ENCODE data around the gene INHBA. TPM values are rescaled to one million over a fixed set of nuclear protein-coding genes. Genes with fewer than 3 reads are reported as not detected.

INHBA gene
- total and polyA plus RNA-seq, 5 experiments from 2014 or later = not detected

DNA sequence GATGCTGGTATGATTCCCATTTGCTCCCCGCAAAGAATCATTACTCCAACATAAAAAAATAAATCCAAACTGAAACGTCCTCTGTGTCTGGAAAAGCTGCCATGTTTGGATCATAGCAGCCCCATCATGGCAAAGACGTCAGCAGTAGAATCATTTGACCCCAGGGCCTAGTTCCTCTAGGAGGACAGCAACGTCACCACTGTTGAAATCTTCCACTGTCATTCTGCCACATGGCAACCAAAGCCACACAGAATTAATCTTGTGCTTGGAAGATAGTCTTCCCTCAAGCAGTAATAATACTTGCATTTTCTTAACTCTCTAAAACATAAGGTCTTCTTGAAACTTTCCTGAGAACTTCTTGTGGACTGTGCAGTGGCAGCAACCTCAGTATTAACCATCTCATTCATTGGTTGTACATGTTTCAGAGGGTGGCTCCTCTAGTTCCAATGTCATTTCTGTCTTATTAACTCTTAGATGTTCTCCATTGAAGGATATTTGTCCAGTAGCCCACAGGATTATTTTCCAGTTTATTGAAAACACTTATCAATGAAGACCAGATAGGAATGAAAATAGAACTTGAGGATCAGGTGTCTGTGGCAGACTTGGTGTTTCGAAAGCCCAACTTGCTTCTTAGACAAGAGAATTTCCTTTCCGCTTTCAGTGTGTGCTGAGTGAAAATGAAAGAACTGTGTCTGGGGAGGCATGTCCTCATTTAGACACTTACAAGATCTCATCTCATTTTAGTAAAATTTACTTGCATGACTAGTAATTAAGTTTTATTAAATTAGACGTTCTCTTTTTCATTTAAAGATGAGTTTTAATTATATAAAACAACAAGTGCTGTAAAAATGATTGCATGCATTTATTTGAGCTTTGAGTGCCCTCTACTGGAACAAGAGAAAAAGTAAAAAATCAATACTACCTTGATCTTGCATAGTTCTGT lies 28.9 kb upstream of the INHBA start:
- Mint-ChIP-seq H3K9me3 (peaks cover 0 to 3% (median 2%) of the 10 kb centered on the region in 9 donors), H3K36me3 (peaks cover 0 to 3% (median 0%) of the 10 kb centered on the region in 3 donors), H3K27ac (no peak overlapping the region), H3K4me3 (no peak overlapping the region), H3K27me3 (peaks cover 5 to 28% (median 11%) of the 10 kb centered on the region in 5 donors), H3K4me1 (peaks cover 0 to 6% (median 3%) of the 10 kb centered on the region in 4 donors)
- POLR2A ChIA-PET = no interaction called here
- no peak for ATAC-seq
- DNase-seq = no peak

DNA sequence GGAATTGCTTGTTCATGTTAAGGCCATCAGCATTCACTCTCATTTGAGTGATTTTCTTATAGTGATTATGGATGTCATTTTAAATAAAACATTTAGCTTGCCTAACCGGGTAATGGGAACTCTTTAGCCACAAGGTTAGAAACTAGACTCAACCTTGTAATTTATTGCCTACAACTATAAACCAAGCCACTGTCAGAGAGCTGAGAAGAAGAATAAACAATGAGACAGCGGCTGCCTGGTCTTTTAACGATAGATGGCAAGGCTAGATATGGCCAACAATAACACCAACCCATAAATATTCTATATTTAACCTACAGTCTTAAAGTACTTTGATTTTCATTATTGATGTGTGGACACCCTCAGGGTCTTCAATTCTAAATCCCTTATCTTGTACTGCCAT lies 27.8 kb upstream of the INHBA start:
- Mint-ChIP-seq H3K4me3 (no peak overlapping the region), H3K4me1 (peaks cover 0 to 6% (median 3%) of the 10 kb centered on the region in 4 donors)
- DNase-seq = no peak

DNA sequence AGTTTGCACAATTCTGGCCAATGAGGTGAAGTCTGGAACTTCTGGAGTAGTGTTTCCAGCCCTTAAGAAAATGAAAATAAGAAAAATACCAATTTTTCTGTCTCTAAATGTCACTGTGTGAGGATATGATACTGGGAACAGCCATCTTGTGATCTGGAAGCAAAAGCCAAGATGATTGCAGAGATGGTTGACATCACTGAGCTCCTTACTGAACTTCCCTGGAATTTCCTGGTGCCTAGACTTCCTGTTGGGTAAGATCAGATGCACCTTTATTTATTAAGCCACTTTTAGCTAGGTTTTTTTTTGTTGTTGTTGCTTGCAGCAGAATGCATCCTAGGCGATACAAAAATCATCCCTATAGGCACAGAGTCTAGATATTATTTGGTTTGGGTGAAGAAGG lies 27.3 kb upstream of the INHBA start:
- POLR2A ChIA-PET = no interaction called here
- Mint-ChIP-seq H3K27ac (no peak overlapping the region), H3K27me3 (peaks cover 5 to 18% (median 8%) of the 10 kb centered on the region in 5 donors), H3K9me3 (peaks cover 0 to 3% (median 2%) of the 10 kb centered on the region in 9 donors), H3K4me3 (no peak overlapping the region), H3K4me1 (peaks cover 0 to 6% (median 3%) of the 10 kb centered on the region in 4 donors), H3K36me3 (no peaks in the 10 kb centered on the region)
- ATAC-seq (no peak), DNase-seq (no peak)

More for the DNA sequence above, 27.8 kb upstream of the INHBA start:
- H3K9me3 Mint-ChIP-seq = peaks cover 0 to 3% (median 2%) of the 10 kb centered on the region in 9 donors
- POLR2A ChIA-PET = no interaction called here
- no peak overlapping the region for H3K27ac Mint-ChIP-seq
- peaks cover 5 to 20% (median 9%) of the 10 kb centered on the region in 5 donors for H3K27me3 Mint-ChIP-seq
- H3K36me3 Mint-ChIP-seq = no peaks in the 10 kb centered on the region
- ATAC-seq = no peak

DNA sequence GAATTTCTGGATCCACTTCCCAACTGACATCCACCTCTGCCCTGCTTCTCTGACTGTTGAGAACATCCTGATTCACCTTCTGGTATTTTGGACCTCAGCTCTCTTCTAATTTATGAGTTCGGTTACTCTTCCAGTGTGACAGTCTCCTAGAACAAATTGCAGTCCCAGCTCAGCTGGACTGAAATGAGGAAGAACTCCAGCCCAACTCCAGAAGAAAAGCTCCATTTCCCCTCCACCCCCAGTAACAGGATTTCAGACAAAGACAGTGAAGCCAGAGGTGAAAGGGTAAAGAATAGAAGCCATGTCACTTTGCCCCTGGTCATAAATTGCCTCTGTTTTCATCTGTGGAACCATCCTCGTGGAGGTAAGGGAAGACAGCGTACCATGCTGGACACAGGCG lies 26.2 kb upstream of the INHBA start:
- H3K36me3 Mint-ChIP-seq = no peaks in the 10 kb centered on the region
- ATAC-seq (no peak), DNase-seq (no peak)
- peaks cover 6 to 23% (median 12%) of the 10 kb centered on the region in 5 donors for H3K27me3 Mint-ChIP-seq
- H3K4me3 Mint-ChIP-seq = no peak overlapping the region
- H3K27ac Mint-ChIP-seq = no peak overlapping the region
- peaks cover 0 to 6% (median 3%) of the 10 kb centered on the region in 4 donors for H3K4me1 Mint-ChIP-seq
- POLR2A ChIA-PET = no interaction called here
- peaks cover 0 to 3% (median 2%) of the 10 kb centered on the region in 9 donors for H3K9me3 Mint-ChIP-seq

DNA sequence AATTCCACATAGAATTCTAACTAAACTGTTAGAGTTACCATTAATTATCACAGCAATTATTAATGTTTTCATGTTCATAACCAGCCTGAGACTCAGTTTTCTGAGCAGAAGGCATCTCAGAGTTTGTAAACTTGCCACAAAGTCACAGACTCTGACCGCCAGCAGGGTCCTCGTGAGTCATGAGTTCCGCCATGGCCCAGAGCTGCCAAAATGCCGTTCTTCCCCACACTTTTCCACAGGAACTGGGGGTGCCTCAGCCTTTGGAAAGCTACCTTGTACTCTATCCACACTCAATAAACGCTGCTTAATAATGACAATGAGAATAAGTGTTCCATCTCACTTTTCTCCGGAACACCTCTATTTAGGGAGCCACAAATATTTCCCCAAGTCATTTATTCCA lies 22.1 kb upstream of the INHBA start:
- POLR2A ChIA-PET = no interaction called here
- H3K36me3 Mint-ChIP-seq = no peaks in the 10 kb centered on the region
- ATAC-seq = no peak
- DNase-seq = no peak
- peaks cover 0 to 3% (median 2%) of the 10 kb centered on the region in 9 donors for H3K9me3 Mint-ChIP-seq
- H3K27me3 Mint-ChIP-seq = peaks cover 4 to 21% (median 9%) of the 10 kb centered on the region in 5 donors
- H3K4me1 Mint-ChIP-seq = no peaks in the 10 kb centered on the region
- no peak overlapping the region for H3K4me3 Mint-ChIP-seq
- no peak overlapping the region for H3K27ac Mint-ChIP-seq

DNA sequence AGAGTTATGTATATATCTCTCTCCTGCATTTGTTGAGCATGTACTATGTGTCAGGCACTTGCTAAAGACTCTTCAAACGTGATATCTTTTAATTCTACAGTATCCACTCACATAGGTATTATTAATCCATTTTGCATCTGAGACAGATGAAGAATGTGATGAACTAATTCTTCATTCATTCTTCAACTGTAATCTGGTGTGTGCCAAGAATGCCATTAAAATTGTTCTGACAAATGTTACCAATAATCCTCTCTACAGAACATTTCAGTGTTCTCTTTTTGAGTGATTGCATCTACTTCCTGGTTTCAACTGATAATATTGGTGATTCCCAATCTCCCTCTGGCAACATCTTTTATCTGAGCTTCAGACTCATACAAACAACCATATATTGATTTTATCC lies 18.0 kb upstream of the INHBA start:
- no peaks in the 10 kb centered on the region for H3K9me3 Mint-ChIP-seq
- H3K27ac Mint-ChIP-seq = no peak overlapping the region
- no peaks in the 10 kb centered on the region for H3K36me3 Mint-ChIP-seq
- DNase-seq = no peak
- peaks cover 4 to 21% (median 6%) of the 10 kb centered on the region in 5 donors for H3K27me3 Mint-ChIP-seq
- H3K4me1 Mint-ChIP-seq = no peaks in the 10 kb centered on the region
- POLR2A ChIA-PET = no interaction called here
- ATAC-seq = no peak
- H3K4me3 Mint-ChIP-seq = no peak overlapping the region

DNA sequence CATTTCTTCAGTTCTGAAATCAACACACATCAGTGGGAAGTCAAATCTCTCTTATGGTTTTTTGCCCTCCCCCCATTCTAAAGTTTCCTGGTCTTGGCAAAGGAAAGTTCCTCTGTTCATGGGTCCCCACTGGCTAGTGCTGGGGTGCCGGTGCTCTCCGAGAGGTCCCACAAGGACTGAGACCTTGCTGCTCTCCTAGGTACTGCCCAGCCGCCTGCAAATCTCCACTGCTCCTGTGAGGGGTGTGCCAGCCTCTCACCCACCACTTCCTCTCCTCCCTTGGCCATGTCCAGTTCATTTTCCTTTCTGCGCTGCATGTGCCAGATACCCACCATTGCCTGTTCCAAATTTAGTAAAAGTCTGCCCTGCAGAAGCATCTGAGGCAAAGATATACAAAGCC lies 17.2 kb upstream of the INHBA start:
- Mint-ChIP-seq H3K4me3 (no peak overlapping the region), H3K4me1 (no peaks in the 10 kb centered on the region), H3K27ac (no peak overlapping the region), H3K36me3 (no peaks in the 10 kb centered on the region), H3K27me3 (peaks cover 4 to 20% (median 8%) of the 10 kb centered on the region in 5 donors), H3K9me3 (peaks cover 0 to 1% (median 0%) of the 10 kb centered on the region in 9 donors)
- no peak for DNase-seq
- no peak for ATAC-seq
- POLR2A ChIA-PET = no interaction called here

DNA sequence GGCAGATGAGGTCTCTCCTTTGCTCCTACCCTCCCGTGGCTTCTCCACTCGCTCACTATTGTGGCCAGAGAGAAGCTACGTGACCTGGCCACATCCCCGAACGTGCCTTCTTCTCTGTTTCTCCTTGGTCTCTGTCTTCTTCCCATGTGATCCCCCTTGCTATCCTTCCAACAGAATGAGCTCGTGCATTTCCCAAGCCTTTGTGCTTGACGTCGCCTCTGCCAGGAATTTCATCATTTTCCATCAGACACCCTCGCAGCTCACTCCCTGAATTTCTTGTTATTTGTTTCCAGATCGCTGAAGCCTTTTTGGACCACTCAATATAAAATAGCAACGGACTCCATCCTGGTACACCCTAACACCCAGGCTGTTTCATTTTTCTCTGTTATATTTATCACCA lies 13.8 kb upstream of the INHBA start:
- Mint-ChIP-seq H3K4me1 (no peaks in the 10 kb centered on the region), H3K27ac (no peak overlapping the region), H3K36me3 (no peaks in the 10 kb centered on the region), H3K4me3 (no peak overlapping the region), H3K27me3 (peaks cover 0 to 8% (median 2%) of the 10 kb centered on the region in 5 donors), H3K9me3 (peaks cover 0 to 3% (median 0%) of the 10 kb centered on the region in 9 donors)
- DNase-seq = no peak
- POLR2A ChIA-PET = no interaction called here
- no peak for ATAC-seq

DNA sequence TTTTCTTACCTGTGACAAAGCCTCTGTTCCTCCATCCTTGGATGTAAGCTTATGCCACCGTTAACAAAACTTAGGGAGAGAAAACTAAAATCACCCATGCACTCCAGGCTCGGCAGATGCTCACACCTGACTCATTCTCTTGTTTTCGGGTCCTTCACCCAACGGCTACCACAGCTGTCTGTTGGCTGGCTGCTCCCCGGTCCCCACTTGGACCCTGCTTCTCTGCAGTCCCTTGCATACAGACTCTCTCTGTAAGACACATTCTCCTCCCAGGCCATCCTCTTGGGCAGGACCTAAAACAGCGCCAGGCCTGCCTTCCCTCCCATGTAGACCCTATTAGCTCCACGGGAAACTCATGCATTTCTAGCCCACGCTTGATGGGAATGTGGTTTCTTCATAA lies 12.1 kb upstream of the INHBA start:
- H3K36me3 Mint-ChIP-seq = no peaks in the 10 kb centered on the region
- no peak overlapping the region for H3K4me3 Mint-ChIP-seq
- peaks cover 0 to 3% (median 0%) of the 10 kb centered on the region in 9 donors for H3K9me3 Mint-ChIP-seq
- POLR2A ChIA-PET = no interaction called here
- no peak overlapping the region for H3K27ac Mint-ChIP-seq
- H3K27me3 Mint-ChIP-seq = peaks cover 0 to 10% (median 4%) of the 10 kb centered on the region in 5 donors
- no peaks in the 10 kb centered on the region for H3K4me1 Mint-ChIP-seq
- ATAC-seq = no peak
- no peak for DNase-seq

DNA sequence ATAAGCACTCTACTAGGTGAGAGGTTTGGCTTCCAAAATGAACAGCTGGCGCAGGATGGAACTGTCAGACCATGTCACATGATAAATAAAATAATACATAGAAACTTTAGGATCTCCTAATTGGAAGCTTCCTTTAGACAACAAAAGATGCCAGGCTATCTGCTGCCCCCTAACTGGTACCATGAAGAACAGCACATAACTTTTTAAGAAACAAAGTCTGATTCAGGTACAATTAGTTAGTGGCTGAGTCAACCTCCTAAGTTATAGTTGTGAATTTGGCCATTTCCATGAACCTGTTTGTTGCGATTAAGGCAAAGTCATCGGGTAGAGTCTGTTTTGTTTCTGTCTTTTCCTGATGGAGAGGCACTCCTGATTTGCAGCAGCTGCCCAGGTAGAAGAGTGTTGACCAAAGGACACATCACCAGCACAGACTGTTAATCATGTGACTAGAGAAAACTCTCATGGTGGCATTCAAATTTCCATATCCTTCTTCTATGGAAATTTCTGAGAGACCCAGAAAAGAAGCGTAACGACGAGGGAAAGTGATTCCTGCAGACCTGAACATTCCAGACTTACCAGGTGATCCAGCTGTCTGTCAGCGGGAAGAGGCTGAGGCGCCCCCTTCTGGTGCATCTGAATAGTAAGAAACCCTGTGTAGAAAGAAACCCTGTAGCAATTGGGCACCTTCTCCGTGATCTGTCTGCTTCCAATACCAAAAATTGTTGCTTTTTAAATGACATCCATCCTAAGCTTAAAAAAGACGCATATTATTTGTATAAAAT lies 8.6 kb upstream of the INHBA start:
- Mint-ChIP-seq H3K27ac (no peak overlapping the region), H3K27me3 (peaks cover 14 to 46% (median 19%) of the 10 kb centered on the region in 5 donors), H3K4me3 (no peak overlapping the region), H3K9me3 (peaks cover 0 to 3% (median 0%) of the 10 kb centered on the region in 9 donors), H3K36me3 (peaks cover 0 to 8% (median 0%) of the 10 kb centered on the region in 3 donors), H3K4me1 (peaks cover 0 to 2% (median under 1%) of the 10 kb centered on the region in 4 donors)
- DNase-seq (no peak), ATAC-seq (no peak)
- POLR2A ChIA-PET = no interaction called here

DNA sequence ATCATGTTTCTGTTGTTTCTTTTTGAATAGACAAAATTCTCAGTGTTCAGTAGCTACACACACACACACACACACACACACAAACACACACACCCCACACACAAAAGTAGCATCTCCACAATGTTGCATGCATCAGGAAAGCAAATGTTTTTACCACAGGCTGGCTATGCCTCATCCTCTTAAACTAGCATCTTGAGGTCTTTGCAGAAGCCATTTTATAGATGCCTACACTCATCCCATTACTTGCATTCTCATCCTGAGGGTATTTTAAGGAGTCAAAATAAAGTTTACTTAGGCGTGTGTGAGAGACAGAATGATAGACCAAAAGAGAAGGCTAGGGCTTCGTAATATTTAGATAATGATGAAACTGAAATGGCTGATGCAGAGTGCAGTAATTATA lies 7.9 kb upstream of the INHBA start:
- DNase-seq (no peak), ATAC-seq (no peak)
- H3K4me1 Mint-ChIP-seq = peaks cover 3 to 5% (median 3%) of the 10 kb centered on the region in 4 donors
- H3K27ac Mint-ChIP-seq = no peak overlapping the region
- H3K27me3 Mint-ChIP-seq = peaks cover 18 to 52% (median 23%) of the 10 kb centered on the region in 5 donors
- peaks cover 0 to 8% (median 0%) of the 10 kb centered on the region in 3 donors for H3K36me3 Mint-ChIP-seq
- H3K9me3 Mint-ChIP-seq = peaks cover 0 to 3% (median 0%) of the 10 kb centered on the region in 9 donors
- POLR2A ChIA-PET = no interaction called here
- H3K4me3 Mint-ChIP-seq = no peak overlapping the region

DNA sequence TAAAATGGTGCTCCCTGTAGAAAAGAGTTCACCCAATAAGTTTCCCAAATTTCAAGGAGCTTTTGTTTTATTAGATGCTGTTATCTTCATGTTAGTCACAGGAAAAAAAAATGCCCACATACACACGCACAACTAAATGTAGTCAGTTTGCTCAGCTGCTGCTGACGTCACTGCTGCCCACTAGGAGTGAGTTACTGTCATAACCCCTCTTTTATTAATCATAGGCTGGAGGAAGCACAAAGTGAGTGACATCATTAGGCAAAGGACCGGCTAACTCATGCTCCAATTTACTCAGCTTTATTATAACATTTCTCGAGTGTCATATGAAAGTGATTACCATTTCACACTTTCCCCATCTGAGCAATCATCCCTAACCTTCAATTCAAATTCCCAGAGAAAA lies 6.7 kb upstream of the INHBA start:
- H3K27ac Mint-ChIP-seq = no peak overlapping the region
- peaks cover 0 to 1% (median 0%) of the 10 kb centered on the region in 9 donors for H3K9me3 Mint-ChIP-seq
- peaks cover 8 to 16% (median 13%) of the 10 kb centered on the region in 4 donors for H3K4me1 Mint-ChIP-seq
- peaks cover 0 to 8% (median 0%) of the 10 kb centered on the region in 3 donors for H3K36me3 Mint-ChIP-seq
- H3K4me3 Mint-ChIP-seq = no peak overlapping the region
- DNase-seq (no peak), ATAC-seq (no peak)
- POLR2A ChIA-PET = no interaction called here
- H3K27me3 Mint-ChIP-seq = peaks cover 20 to 63% (median 25%) of the 10 kb centered on the region in 5 donors
